ENCODE data around the gene ZNF438. TPM values are rescaled to one million over a fixed set of nuclear protein-coding genes. Genes with fewer than 3 reads are reported as not detected.

ZNF438 gene
- total and polyA plus RNA-seq, 10 of the 15 experiments (the other 5 are each of a cell fraction or from before 2014, with no cell fraction given): 0.93 to 5.2 (median 1.9) TPM

- ChIA-PET CTCF (interaction anchor here (0.6 to 0.7 kb wide), 2 partner anchors 126 to 129 kb away, joined by 3 to 4 read pairs; no protein-coding TSS in a partner anchor), SMC1A (ENCODE audit: uncharacterized antibody, unreplicated experiment) (interaction anchor here (0.7 to 1.3 kb wide), 2 partner anchors 31 to 206 kb away, joined by 3 to 4 read pairs; no protein-coding TSS in a partner anchor), RAD21 (ENCODE audit: unreplicated experiment) (no interaction called here), POLR2A (no interaction called here)
- in situ Hi-C loops (cut with MboI) (no loop called here), intact Hi-C loops (cut with micrococcal nuclease; ENCODE audit: unreplicated experiment) (no loop called here)
- H3K4me1 ChIP-seq (ENCODE audit: control insufficient read depth, insufficient read depth, low read length): 0 out of 2 replicates have a peak, but pooled peaks cover 4% of the 10 kb centered on the region
- H3K4me3 ChIP-seq: no peak overlapping the region
- H3K79me2 ChIP-seq (ENCODE audit: control insufficient read depth, insufficient read depth, low read length): no peaks in the 10 kb centered on the region
- H3K9me3 ChIP-seq (replicated peaks; ENCODE audit: control insufficient read depth, insufficient read depth, low read length): no peaks in the 10 kb centered on the region
- H2AFZ ChIP-seq (ENCODE audit: control insufficient read depth, low read depth, low read length): no peak overlapping the region
- no peak overlapping the region for H3K27ac ChIP-seq (ENCODE audit: control insufficient read depth, insufficient read depth)
- ATAC-seq (no peak), DNase-seq (ENCODE audit: low read depth, low spot score) (no peak), FAIRE-seq (no peak)
- no TSS peak for BruUV-seq (replicated peaks)
- H3K27me3 ChIP-seq (replicated peaks in 1 of 2; ENCODE audit: control insufficient read depth in 2 of 2, insufficient read depth in 2 of 2, low read length in 1 of 2): no peaks in the 10 kb centered on the region
- no peaks in the 10 kb centered on the region for H4K20me1 ChIP-seq (ENCODE audit: control insufficient read depth, insufficient read depth)
- no peak overlapping the region for H3K9ac ChIP-seq (ENCODE audit: control insufficient read depth, insufficient read depth, low read length)
- H3K4me2 ChIP-seq (ENCODE audit: control insufficient read depth, insufficient read depth): no peak overlapping the region
- 79% methylated on average over 9 of the region's 9 CpGs for WGBS (ENCODE audit: insufficient coverage, insufficient replicate concordance, low lambda C conversion rate, missing lambda C conversion rate)
- no peaks in the 10 kb centered on the region for H3K36me3 ChIP-seq (ENCODE audit: control insufficient read depth in 2 of 2, insufficient read depth in 2 of 2, low read length in 1 of 2)
- no peak for TF ChIP-seq RAD51 (IDR thresholded peaks at IDR 0.05)
- TF ChIP-seq BMI1 (IDR thresholded peaks at IDR 0.05; ENCODE audit: borderline replicate concordance): no peak
- no peak for TF ChIP-seq ZZZ3 (IDR thresholded peaks at IDR 0.05; ENCODE audit: control insufficient read depth, insufficient read length, low read depth)
- no peak for TF ChIP-seq CEBPZ (IDR thresholded peaks at IDR 0.05; ENCODE audit: low read depth, low read length)
- TF ChIP-seq ZNF274 (IDR thresholded peaks at IDR 0.05; ENCODE audit: insufficient read depth, insufficient read length): no peak
- TF ChIP-seq, protein P1, sequence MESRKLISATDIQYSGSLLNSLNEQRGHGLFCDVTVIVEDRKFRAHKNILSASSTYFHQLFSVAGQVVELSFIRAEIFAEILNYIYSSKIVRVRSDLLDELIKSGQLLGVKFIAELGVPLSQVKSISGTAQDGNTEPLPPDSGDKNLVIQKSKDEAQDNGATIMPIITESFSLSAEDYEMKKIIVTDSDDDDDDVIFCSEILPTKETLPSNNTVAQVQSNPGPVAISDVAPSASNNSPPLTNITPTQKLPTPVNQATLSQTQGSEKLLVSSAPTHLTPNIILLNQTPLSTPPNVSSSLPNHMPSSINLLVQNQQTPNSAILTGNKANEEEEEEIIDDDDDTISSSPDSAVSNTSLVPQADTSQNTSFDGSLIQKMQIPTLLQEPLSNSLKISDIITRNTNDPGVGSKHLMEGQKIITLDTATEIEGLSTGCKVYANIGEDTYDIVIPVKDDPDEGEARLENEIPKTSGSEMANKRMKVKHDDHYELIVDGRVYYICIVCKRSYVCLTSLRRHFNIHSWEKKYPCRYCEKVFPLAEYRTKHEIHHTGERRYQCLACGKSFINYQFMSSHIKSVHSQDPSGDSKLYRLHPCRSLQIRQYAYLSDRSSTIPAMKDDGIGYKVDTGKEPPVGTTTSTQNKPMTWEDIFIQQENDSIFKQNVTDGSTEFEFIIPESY (IDR thresholded peaks at IDR 0.05): no peak
- no peak for TF ChIP-seq ZBED1 (IDR thresholded peaks at IDR 0.05; ENCODE audit: borderline replicate concordance)
- TF ChIP-seq ZNF217 (IDR thresholded peaks at IDR 0.05): no peak
- no peak for TF ChIP-seq POU2F2 (IDR thresholded peaks at IDR 0.05; ENCODE audit: borderline replicate concordance, low read depth, low read length)
- no peak for TF ChIP-seq MTA2 (IDR thresholded peaks at IDR 0.05; ENCODE audit: low read depth)
- TF ChIP-seq POLR2A (IDR thresholded peaks at IDR 0.05; ENCODE audit: low read depth, low read length): no peak
- no peak for TF ChIP-seq JUNB (IDR thresholded peaks at IDR 0.05)
- no peak for TF ChIP-seq GABPA (IDR thresholded peaks at IDR 0.05; ENCODE audit: low read depth)
- no peak for TF ChIP-seq SMARCA5 (IDR thresholded peaks at IDR 0.05)
- TF ChIP-seq, protein P2, sequence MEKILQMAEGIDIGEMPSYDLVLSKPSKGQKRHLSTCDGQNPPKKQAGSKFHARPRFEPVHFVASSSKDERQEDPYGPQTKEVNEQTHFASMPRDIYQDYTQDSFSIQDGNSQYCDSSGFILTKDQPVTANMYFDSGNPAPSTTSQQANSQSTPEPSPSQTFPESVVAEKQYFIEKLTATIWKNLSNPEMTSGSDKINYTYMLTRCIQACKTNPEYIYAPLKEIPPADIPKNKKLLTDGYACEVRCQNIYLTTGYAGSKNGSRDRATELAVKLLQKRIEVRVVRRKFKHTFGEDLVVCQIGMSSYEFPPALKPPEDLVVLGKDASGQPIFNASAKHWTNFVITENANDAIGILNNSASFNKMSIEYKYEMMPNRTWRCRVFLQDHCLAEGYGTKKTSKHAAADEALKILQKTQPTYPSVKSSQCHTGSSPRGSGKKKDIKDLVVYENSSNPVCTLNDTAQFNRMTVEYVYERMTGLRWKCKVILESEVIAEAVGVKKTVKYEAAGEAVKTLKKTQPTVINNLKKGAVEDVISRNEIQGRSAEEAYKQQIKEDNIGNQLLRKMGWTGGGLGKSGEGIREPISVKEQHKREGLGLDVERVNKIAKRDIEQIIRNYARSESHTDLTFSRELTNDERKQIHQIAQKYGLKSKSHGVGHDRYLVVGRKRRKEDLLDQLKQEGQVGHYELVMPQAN (conservative IDR thresholded peaks at IDR 0.05): no peak
Observed at GRCh38 chr10:30816159-30816819, 215.4 kb downstream of the ZNF438 start.
